Measurements from ENCODE around the gene LAPTM4A.
A peak's percentile ranks its signal among the peaks of the same experiment; 100 is the strongest.

LAPTM4A gene

DNA sequence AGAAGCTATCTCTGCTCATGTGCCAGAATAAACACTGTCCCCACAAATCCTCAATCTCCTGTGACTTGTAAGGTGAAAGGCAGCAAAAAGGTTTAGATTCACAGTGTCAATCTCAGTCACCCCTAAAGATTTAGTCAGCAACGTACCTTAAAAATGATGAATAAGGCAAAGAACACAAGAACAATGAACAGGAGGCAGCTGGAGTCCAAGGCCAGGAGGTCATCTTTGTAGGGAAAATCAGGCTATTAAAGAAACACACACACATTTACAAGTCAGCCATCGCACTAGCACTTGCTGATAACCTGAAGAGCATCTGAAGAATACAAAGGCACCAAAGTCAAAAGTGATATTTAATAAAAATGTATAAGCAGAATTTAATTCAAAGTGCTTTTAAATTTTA lies 16.6 kb downstream of the LAPTM4A start:
- TF ChIP-seq CTCF (conservative IDR thresholded peaks at IDR 0.05), result no peak
- TF ChIP-seq ZFX (IDR thresholded peaks at IDR 0.05), result no peak
- no peak overlapping the region for H3K27ac ChIP-seq

DNA sequence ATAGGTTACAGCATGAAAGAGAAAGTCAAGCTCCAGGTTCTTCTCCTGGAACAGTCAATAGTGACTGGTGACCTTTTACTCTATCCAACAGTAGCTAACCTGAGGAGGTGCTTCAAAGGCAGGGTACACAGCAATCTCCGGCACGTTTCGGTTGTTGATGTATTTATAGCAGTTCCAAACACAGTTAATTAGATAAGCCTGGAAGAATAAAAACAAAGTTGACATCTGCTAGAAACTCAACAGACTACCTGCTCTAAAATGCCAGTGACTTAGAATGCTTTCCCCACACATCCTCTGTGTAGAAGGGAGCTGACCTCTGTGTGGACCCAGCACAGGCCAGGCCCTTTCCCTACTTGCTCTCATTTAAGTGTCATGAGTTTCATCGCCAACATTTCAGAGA lies 17.2 kb downstream of the LAPTM4A start:
- no peak for TF ChIP-seq ZFX (IDR thresholded peaks at IDR 0.05)
- TF ChIP-seq CTCF (conservative IDR thresholded peaks at IDR 0.05), result no peak
- no peak overlapping the region for H3K27ac ChIP-seq

DNA sequence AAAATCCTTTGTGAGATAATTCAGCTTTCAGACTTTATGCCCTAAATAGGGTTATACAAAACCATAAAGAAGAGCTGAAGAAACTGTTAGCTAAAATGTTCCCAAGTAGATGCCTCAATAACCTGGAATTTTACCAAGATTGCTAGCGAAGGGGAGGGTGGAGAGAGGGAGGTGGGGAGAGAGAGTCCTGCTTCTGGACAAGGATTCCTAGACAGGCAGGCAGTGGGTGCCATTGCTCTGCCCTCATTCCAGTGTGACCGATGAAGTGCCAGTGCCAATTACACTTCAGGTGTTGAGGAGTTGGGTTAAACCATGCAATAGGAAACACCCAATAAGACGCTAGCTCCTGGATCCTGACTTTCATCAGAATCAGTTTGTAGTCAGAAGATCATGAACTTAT lies 18.1 kb downstream of the LAPTM4A start:
- TF ChIP-seq ZFX (IDR thresholded peaks at IDR 0.05) (no peak), CTCF (conservative IDR thresholded peaks at IDR 0.05) (no peak)

DNA sequence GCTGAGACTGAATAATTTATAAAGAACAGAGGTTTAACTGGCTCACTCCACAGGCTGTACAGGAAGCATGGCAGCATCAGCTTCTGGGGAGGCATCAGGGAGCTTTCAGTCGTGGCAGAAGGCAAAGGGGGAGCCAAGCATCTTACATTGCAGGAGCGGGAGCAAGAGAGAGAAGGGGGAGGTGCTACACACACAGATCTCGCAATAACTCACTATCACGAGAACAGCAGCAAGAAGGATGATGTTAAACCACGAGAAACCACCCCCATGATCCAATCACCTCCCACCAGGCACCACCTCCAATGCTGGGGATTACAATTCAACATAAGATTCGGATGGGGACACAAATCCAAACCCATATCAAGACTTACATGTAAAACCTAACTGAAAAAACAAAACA lies 21.2 kb downstream of the LAPTM4A start:
- no peak overlapping the region for H3K27ac ChIP-seq
- TF ChIP-seq CTCF (conservative IDR thresholded peaks at IDR 0.05) (no peak), ZFX (IDR thresholded peaks at IDR 0.05) (no peak)

More for the DNA sequence above, 18.1 kb downstream of the LAPTM4A start:
- H3K27ac ChIP-seq, result no peak overlapping the region

GRCh38 chr2:20027705-20028434 lies 23.6 kb downstream of the LAPTM4A start:
- peak overlapping the region; percentile 21; the same call in 1 of the 2 replicates for H3K27ac ChIP-seq
- TF ChIP-seq ZFX (IDR thresholded peaks at IDR 0.05) (no peak), CTCF (conservative IDR thresholded peaks at IDR 0.05) (no peak)

DNA sequence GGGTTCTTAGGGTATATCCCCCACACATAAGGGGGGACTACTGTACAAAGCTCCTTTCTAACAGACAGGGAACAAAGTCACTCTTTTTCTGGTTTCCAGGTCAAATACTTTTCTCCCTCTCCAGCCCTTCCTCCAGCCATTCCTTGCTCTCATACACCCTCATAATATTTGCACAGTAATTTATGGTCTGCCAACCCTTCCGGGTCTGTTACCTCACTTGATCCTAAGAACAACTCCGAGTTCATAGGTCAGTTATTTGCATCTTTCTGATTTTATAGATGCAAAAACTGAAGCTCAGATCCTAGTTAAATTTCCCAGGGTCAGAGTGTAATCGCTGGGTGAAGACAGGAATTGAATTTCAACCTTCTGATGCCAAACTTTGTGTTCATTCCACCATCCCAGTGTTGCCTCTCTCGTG lies 24.2 kb downstream of the LAPTM4A start:
- no peak for TF ChIP-seq CTCF (conservative IDR thresholded peaks at IDR 0.05)
- TF ChIP-seq ZFX (IDR thresholded peaks at IDR 0.05), result no peak
- peak overlapping the region; percentile 21; the same call in 1 of the 2 replicates for H3K27ac ChIP-seq

- no peak overlapping the region for H3K27ac ChIP-seq
- TF ChIP-seq ZFX (IDR thresholded peaks at IDR 0.05), result no peak
Measured at GRCh38 chr2:20025065-20025786, 26.2 kb downstream of the LAPTM4A start.
